T-helper 2 cell (primary cell): Measurements from ENCODE around the gene CSGALNACT2.
A peak's percentile ranks its signal among the peaks of the same experiment; 100 is the strongest.
"Not testable (repeated sequence)": the region's sequence is repeated elsewhere in the genome, so short reads cannot be mapped to it uniquely, and the experiment has no call there.

Experiments used
- DNase-seq, 5 experiments: peaks; one replicate each; pipeline versions ENCODE4 v3.0.0 to v3.0.0-alpha.2; 2012 to 2022

CSGALNACT2 gene

GRCh38 chr10:43151371-43151770 is 13.1 kb downstream of the CSGALNACT2 start:
- DNase-seq, result no peak

- no peak for DNase-seq
Observed at GRCh38 chr10:43153901-43154300, 15.7 kb downstream of the CSGALNACT2 start.

DNA sequence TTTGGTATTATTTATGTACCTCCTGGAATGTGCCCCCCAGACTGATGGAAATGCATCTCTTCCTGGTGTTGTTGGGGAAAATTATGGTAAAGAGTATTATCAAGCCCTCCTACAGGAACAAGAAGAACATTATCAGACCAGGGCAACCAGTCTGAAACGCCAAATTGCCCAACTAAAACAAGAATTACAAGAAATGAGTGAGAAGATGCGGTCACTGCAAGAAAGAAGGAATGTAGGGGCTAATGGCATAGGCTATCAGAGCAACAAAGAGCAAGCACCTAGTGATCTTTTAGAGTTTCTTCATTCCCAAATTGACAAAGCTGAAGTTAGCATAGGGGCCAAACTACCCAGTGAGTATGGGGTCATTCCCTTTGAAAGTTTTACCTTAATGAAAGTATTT is 17.0 kb downstream of the CSGALNACT2 start:
- DNase-seq, result no peak

DNA sequence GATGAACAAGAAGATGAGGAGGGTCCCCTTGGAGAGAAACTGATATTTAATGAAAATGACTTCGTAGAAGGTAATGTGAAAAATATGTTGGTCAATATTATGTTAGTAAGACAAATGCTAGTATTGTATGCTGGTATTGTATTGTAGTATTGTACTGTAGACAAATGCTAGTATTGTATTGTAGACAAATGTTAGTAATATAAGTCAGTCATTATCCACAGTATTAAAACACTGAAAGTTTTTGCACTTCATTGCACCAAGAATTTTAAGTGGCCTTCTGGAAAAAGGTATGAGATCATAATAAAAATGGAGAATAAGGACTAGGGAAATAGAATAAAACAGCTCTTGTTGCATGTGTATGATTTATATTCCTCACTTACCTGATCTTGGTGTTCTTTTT is 17.5 kb downstream of the CSGALNACT2 start:
- no peak for DNase-seq

DNA sequence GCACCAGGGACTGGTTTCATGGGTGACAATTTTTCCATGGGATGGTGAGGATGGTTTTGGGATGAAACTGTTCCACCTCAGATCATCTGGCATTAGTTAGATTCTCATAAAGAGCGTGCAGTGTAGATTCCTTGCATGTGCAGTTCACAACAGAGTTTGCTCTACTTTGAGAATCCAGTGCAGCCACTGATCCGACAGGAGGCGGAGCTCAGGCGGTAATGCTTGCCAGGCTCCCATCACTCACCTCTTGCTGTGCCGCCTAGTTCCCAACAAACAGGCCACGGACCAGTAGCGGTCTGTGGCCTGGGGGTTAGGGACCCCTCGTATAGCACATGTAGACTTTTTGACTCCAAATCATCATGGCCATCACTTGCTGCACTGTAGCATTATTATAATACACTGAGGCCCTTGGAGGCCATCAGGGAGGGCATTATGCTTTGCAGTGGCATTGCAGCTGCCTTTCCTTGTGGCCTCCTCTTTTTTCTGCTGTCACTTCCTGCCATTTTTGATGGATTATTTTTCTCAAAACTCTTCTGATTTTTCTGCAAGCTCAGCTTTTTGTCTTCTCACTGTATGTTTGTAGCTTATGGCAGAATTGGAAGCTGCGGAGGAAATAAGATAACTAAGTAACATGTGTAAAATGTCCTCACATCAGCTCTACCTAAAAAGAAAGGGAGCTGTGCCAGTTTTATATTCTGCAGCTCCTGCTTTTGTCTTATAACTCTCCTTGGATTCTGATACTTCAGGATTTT is 18.5 kb downstream of the CSGALNACT2 start:
- no peak for DNase-seq

- no peak for DNase-seq
Observed at GRCh38 chr10:43158636-43159035, 20.4 kb downstream of the CSGALNACT2 start.

GRCh38 chr10:43160046-43160920 is 22.0 kb downstream of the CSGALNACT2 start:
- no peak for DNase-seq

DNA sequence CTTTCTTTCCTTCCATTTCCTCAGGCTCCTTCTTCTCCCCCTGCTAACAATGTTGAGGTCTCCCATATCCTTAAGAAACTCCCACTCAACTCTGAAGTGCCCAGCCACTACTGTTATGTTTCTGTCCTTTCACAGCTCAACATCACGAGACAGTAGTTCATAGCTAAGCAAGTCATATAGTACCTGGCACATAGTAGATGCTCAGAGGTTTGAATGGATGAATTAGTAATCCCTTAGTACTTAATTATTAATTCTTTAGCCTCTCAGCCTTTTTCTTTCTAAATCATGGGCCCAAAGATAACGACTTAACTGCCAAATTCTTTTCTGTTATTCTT is 22.6 kb downstream of the CSGALNACT2 start:
- DNase-seq, result no peak

GRCh38 chr10:43162604-43163003 is 24.4 kb downstream of the CSGALNACT2 start:
- DNase-seq, result no peak

GRCh38 chr10:43166207-43166879 is 28.1 kb downstream of the CSGALNACT2 start:
- peak in 1 of 5 experiments; percentile 55 for DNase-seq

DNA sequence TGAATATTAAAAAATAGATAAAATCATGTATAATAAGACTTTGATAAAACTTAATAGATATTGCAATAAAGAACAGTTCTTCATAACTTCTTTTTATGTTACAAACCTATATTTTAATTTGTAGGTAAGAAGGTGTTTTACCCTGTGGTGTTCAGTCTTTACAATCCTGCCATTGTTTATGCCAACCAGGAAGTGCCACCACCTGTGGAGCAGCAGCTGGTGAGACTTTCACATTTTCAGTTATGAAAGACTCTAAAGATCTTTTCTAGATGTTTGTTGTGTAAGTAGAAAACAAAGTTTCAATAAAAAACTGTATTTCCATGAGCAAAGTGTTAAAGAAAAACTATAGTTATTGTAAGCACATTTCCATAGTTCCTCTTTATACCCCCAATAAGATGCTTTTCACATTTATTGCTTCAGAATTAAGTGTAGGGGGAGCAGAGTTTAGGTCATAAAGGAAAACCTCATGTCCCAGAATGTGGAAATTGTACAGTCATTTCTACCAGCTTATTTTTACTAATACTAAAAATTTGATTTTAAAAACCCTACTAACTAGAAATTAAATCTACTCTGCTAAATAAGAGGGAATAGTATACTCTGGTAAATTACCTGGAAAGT is 28.7 kb downstream of the CSGALNACT2 start:
- DNase-seq, result peak in 1 of 5 experiments; percentile 40

DNA sequence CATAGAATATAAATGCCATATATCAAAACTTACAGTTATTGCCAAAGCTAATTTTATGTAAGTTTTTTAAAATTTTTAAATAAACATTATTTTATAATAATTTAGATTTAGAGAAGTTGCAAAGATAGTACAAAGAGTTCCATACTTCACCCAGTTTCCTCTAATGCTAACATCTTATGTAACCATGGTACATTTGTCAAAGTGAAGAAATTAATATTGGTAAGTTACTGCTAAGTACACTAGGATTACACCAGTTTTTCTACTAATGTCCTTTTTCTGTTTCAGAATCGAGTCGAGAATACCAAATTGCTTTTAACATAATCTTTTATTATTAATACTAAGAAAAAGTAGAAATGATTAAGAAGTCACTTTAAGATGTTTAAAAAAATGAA is 29.2 kb downstream of the CSGALNACT2 start:
- DNase-seq, result no peak

GRCh38 chr10:43170491-43170890 is 32.2 kb downstream of the CSGALNACT2 start:
- DNase-seq, result no peak

DNA sequence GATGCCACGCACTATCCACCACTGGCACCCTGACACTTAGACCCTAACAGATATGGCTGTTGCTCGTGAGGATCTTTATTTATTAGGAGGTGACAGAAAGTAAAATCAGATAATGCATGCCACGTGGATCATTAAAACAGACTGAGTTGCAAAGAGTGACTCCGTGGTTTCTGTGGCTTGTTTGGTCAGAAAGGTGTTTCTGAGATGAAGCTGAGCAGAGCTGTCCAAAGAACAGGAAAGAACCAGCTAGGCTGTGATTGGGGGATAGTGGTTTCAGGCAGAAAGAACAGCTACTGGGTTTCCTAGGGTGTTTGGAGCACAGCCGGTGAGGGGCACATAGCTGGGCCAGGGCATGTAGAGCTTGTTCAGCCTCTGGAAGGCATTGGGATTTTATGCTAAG is 34.4 kb downstream of the CSGALNACT2 start:
- peak in 1 of 5 experiments; percentile 61 for DNase-seq

GRCh38 chr10:43173120-43173519 is 34.9 kb downstream of the CSGALNACT2 start:
- no peak for DNase-seq

DNA sequence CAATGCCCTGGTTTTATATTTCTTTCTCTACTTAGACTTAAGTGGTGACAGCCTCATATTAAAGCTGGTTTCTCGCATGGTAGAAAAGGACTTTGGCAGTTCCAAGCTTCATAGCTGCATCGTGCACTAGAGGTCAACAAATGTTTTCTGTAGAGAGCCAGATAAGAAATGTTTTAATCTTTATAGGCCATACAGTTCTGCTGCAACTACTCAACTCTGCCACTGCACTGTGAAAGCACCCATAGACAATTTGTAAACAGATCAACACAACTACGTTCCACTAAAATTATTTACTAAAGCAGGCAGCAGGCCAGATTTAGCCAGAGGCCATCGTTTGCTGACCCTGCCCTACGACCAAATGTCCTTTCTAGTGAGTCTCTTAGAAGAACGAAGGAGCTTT is 36.7 kb downstream of the CSGALNACT2 start:
- no peak for DNase-seq

GRCh38 chr10:43176271-43176670 is 38.0 kb downstream of the CSGALNACT2 start:
- DNase-seq, result no peak

DNA sequence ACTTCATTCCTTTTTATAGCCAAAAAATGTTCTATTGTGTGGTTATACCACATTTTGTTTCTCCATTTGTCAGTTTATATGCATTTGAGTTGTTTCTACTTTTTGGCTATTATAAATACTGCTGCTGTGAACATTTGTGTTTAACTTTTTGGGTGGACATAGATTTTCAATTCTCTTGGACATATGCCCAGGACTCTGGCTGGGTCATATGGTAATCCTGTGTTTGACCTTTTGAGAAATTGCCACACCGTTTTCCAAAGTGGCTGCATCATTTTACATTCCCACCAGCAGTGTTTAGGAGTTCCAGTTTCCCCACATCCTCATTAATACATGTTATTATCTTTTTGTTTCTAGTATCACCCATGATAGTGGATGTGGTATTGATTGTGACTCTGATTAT is 39.4 kb downstream of the CSGALNACT2 start:
- DNase-seq, result no peak

- no peak for DNase-seq
Observed at GRCh38 chr10:43181146-43181545, 42.9 kb downstream of the CSGALNACT2 start.

DNA sequence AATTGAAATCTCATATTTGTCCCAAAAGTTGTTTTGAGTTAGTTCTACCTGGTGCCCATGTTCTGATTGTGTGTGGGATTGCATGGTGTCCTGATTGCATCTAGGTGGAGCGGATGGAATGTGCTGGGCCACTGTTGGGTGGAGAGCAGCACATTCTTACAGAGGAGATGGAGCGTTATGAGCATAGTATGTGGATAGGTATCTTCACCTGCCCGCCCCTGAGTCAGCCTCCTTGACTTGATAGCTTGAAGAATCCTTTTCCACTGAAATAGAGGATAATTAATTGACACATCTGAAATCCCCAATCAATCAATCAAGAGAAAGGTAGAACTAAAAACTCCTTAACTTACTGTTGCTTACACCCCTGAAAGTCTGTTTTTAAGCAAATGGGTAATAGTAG is 45.5 kb downstream of the CSGALNACT2 start:
- DNase-seq, result not testable (repeated sequence)

GRCh38 chr10:43186150-43186549 is 47.9 kb downstream of the CSGALNACT2 start:
- no peak for DNase-seq

DNA sequence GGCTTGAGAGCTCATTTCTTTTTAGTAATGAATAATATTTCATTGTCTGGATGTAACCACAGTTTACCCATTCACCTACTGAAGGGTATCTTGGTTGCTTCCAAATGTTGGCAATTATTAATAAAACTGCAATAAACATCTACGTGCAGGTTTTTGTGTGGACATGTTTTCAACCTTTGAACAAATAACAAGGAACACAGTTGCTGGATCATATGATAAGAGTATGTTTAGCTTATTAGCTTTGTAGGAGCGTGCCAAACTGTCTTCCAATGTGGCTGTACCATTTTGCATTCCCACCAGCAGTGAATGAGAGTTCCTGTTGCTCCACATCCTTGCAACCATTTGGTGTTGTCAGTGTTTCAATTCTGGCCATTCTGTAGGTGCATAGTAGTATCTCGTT is 49.0 kb downstream of the CSGALNACT2 start:
- DNase-seq, result no peak

DNA sequence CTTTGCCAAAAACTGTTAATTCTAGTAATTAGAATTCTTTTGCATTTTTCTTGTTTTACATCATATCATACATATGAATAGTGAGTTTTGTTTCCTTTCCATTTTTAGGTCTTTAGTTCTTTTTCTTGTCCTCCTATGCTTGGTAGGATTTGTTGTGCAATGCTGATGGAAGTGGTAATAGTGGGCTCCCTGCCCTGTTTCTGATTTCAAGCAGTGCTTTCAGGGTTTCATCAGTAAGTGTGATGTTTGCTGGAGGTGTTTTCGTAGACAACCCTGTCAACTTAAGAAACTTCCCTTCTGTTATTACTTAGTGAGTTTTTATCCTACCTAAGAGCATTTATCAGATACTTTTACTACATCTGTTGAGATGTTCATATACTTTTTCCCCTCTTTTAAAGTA is 50.5 kb downstream of the CSGALNACT2 start:
- no peak for DNase-seq
